Urinary bladder (tissue), 4 donors: ENCODE data around the gene TFF1. TPM values are rescaled to one million over a fixed set of nuclear protein-coding genes. Genes with fewer than 3 reads are reported as not detected.

Source experiments
- DNase-seq: peaks from one replicate; pipeline ENCODE4 v3.0.0-alpha.2; 2015; ENCODE audit errors: extremely low spot score
- H3K27ac ChIP-seq: one replicate; pipeline ENCODE4 v1.5.1; 2013; ENCODE audit warnings: low read depth, mild to moderate bottlenecking, moderate library complexity
- H3K36me3 ChIP-seq: one replicate; pipeline ENCODE4 v1.6.1; 2013; ENCODE audit warnings: mild to moderate bottlenecking, moderate library complexity; ENCODE audit not compliant: insufficient read depth
- H3K4me1 ChIP-seq: one replicate; pipeline ENCODE4 v1.6.1; 2013; ENCODE audit warnings: mild to moderate bottlenecking, moderate library complexity; ENCODE audit not compliant: insufficient read depth
- H3K4me3 ChIP-seq: one replicate; pipeline ENCODE4 v1.5.1; 2013; ENCODE audit warnings: low read depth, low read length
- WGBS: extraction: QIAGEN DNeasy Blood & Tissue Kit; methylation state at CpG from one replicate; pipeline ENCODE4 v1.1.7; 2013; 5-methylcytosine and 5-hydroxymethylcytosine counted together
- polyA plus RNA-seq: library from polyadenylated mRNA; stranded (reverse); fragments of 200-250 nt; gene quantifications from one replicate; pipeline ENCODE4 v1.2.3, GENCODE V29; 2013
- total RNA-seq: library from RNA; depleted of rRNA; stranded (reverse); fragments of >200 nt; gene quantifications from one replicate; pipeline ENCODE4 v1.2.3, GENCODE V29; 2014
- donor health status: healthy with polysubstance abuse.
- donor health status: healthy.

The TFF1 gene
- total and polyA plus RNA-seq, 2 donors = not detected

DNA sequence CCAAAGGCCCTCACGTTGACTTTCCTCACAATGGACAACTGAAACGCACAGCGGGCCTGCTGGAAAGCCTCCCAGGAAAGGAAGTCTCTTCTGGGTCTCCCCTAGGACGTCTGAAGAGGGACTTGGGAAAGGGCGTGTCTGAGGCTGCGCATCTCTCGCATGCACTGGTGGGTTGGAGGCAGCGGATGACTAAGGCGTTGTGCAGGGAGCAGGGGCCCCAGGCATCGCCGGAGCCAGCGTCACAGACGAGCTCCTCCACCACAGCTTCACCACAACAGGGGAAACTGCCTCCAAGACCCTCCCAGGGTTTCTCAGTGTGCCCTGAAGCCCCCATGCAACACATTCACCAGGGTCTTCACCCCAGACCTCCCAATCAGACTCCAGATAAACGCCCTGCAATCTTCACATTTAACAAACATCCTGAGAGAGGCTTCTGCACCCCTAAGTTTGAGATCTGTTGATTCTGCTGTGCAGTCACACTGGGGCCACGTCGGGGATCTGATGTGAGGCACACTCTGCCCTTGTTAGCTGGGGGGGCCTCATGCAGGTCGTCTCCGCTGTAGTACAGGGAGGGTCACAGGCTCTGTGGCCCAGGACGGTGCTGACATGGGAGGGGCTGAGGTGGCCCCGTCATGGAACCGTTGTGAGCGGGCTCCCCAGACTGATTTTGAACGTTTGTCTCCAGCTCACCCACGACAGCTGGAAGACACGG lies 7.0 kb upstream of the TFF1 start:
- H3K27ac ChIP-seq = no peak overlapping the region
- WGBS = 74% methylated on average over 25 of the region's 25 CpGs
- no peaks in the 10 kb centered on the region for H3K4me1 ChIP-seq
- no peak for DNase-seq
- H3K4me3 ChIP-seq = no peak overlapping the region
- H3K36me3 ChIP-seq = no peaks in the 10 kb centered on the region

DNA sequence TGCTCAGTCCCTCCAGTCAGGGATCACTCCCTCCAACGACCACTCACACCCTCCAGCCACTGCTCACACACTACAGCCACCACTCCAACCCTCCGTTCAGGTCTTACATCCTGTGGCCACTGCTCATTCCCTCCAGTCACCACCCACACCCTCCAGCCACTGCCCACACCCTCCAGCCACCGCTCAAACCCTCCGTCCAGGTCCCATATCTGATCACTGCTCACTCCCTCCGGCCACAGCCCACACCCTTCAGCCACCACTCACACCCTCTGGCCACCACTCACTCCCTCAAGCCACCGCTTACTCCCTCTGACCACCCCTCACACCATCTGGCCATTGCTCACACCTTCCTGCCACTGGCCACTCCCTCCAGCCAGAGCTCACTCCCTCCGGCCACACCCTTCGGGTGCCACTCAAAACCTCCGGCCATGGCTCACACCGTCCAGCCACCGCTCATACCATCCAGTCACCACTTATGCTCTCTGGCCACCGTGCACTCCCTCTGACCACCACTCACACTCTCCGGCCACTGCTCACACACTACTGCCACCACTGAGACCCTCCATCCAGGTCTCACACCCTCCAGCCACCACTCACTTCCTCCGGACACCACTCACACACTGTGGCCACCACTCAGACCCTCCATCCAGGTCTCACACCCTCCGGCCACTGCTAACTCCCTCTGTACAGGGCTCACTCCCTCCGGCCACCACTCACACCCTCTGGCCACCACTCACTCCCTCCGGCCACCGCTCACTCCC lies 4.7 kb upstream of the TFF1 start:
- no peak for DNase-seq
- 81% methylated on average over 18 of the region's 18 CpGs for whole genome bisulfite sequencing
- no peak overlapping the region for H3K4me3 ChIP-seq

DNA sequence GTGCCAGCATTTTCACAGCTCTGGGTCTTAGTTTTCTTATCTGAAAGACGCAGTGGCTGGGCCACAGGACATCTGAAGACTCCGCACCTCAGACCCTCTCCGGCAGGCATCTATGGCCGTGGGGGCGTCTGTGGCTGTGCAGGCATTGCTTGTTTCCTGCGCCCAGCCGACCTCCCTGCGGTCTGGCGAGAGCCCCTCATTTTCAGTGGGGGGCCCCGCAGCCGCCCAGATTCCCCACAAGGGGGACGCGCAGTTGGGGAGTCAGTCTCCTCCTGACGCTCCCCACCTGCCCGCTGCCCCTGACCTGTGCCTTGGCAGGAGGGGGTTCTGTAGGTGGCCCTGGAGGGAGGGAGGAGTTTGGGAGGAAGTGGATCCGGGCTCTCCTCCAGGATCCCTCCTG lies 3.5 kb upstream of the TFF1 start:
- no peak overlapping the region for H3K27ac ChIP-seq
- 70% methylated on average over 16 of the region's 16 CpGs for WGBS

More for the DNA sequence above, 4.7 kb upstream of the TFF1 start:
- H3K36me3 ChIP-seq = no peaks in the 10 kb centered on the region
- H3K27ac ChIP-seq = no peak overlapping the region
- no peaks in the 10 kb centered on the region for H3K4me1 ChIP-seq

DNA sequence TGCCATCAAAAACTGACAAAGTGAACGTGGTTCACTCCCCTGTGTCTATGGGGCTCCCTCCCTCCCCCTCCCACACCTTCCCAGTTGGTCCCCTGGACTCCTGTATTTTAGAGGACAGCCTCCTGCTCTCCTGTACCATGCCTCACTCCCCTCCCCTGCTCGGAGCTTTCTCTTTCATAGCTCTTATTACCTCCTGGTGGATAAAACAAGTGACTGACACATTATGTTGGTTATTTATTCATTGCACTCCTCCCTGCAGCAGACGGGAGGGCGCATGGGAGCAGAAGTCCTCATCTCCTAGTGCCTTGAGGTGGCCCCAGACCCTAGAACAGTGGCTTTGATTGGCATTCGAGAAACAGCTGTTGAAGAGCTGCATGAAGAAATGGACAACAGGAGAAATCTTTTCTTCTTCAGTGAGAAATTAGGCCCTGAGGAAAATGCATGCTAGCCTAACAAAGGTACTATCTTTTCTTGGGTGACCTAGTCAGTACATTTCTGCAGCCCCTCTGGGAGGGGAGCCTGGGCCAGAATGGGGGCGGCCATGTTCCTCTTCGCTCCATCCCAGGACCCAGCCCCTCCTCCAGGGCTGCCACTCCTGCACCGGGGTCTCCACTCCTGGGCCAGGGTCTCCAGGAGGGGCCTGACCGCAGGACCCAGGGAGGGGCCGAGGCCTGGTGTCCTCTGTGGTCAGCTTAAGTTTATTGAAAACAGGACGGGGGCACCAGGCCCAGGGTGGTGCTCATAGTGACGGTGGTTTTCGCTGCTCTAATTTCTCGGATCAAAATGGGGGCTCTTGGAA lies 1.2 kb upstream of the TFF1 start:
- 82% methylated on average over 14 of the region's 14 CpGs for WGBS
- H3K4me3 ChIP-seq = no peak overlapping the region
- no peak overlapping the region for H3K27ac ChIP-seq
- no peaks in the 10 kb centered on the region for H3K4me1 ChIP-seq
- DNase-seq = no peak
- H3K36me3 ChIP-seq = no peaks in the 10 kb centered on the region

More for the DNA sequence above, 3.5 kb upstream of the TFF1 start:
- Histone ChIP-seq H3K4me3 (no peak overlapping the region), H3K36me3 (no peaks in the 10 kb centered on the region), H3K4me1 (no peaks in the 10 kb centered on the region)
- DNase-seq = no peak

DNA sequence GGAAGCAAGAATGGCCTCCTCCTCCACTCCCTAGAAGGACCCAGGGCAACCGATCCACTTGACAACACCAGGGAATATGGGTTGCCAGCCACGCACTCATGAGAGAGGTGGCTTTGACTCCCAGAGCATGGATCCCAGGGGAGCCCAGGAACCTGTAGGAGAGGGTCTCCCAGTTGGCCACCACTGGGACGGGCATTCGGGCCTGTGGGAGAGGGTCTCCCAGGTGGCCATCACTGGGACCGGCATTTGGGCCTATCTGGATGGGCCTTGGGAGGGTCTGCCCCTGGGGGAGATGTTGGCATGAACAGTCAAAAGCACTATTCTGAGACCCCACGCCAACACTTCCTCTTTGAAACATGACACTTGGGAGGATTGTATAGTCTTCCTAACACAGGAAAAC lies 565 bp downstream of the TFF1 start:
- 66% methylated on average over 6 of the region's 6 CpGs for WGBS
- Histone ChIP-seq H3K4me3 (no peak overlapping the region), H3K27ac (no peak overlapping the region), H3K4me1 (no peaks in the 10 kb centered on the region), H3K36me3 (no peaks in the 10 kb centered on the region)
- DNase-seq = no peak

DNA sequence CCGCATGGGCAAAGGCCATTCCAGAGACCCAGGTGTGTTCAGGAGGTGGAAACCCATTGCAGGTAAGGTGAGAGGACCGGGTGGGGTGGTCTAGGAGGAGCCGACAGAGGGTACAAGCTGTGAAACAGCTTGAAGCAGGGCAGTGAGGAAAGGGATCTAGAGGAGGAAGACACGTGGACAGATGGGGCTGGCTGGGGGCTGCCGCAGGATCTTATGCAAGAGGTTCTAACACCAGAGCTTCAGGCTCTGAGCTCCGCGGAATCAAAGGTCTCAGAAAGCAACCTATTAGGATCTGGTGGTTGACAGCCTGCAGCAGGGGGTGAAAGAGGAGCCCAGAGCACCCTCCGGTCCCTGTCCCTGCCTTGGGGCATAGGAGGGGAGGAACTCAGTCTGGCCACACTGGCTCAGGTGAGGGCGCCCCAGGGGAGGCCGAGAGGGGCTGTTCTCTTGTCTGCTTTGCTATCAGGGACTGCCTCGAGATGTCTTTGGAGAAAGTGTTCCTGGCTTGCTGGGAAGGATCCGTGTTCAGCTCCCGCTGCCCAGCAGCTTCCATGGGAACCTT lies 1.9 kb downstream of the TFF1 start:
- DNase-seq = no peak
- Histone ChIP-seq H3K4me3 (no peak overlapping the region), H3K36me3 (no peaks in the 10 kb centered on the region), H3K27ac (no peak overlapping the region), H3K4me1 (no peaks in the 10 kb centered on the region)
- WGBS = 76% methylated on average over 13 of the region's 13 CpGs

DNA sequence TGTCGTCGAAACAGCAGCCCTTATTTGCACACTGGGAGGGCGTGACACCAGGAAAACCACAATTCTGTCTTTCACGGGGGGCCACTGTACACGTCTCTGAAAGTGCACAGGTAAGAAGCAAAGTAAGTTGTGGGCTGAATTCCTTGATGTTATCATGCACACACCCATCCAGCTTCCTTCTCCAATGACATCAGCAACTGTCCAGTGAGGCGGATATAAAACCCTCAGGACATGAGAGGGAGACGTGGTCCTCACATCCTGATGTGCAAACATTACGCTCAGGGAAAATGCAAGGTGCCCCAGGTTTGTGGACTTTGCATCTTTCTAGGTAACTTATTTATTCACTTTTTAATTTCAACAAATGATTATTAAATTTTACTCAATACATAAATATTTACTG lies 3.0 kb downstream of the TFF1 start:
- H3K4me1 ChIP-seq = no peaks in the 10 kb centered on the region
- H3K27ac ChIP-seq = no peak overlapping the region
- 69% methylated on average over 8 of the region's 8 CpGs for WGBS
- DNase-seq = no peak
- H3K4me3 ChIP-seq = no peak overlapping the region
- H3K36me3 ChIP-seq = no peaks in the 10 kb centered on the region

DNA sequence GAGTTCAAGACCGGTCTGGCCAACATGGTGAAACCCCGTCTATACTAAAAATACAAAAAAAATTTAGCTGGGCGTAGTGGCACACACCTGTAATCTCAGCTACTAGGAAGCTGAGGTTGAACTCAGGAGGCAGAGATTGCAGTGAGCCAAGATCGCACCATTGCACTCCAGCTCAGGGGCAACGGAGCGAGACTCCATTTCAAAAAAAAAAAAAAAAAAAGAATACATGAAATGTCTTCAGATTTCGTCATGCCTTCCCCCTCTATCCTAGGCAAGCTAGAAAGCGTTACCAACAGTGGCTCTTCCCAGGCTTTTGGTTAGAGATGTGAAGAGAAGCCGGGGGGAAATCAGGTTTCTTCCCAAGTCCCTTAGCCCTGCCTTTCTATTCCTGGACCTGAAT lies 3.6 kb downstream of the TFF1 start:
- no peak overlapping the region for H3K4me3 ChIP-seq
- DNase-seq = no peak
- WGBS = 72% methylated on average over 9 of the region's 9 CpGs
- H3K27ac ChIP-seq = no peak overlapping the region
- H3K36me3 ChIP-seq = no peaks in the 10 kb centered on the region
- H3K4me1 ChIP-seq = no peaks in the 10 kb centered on the region

DNA sequence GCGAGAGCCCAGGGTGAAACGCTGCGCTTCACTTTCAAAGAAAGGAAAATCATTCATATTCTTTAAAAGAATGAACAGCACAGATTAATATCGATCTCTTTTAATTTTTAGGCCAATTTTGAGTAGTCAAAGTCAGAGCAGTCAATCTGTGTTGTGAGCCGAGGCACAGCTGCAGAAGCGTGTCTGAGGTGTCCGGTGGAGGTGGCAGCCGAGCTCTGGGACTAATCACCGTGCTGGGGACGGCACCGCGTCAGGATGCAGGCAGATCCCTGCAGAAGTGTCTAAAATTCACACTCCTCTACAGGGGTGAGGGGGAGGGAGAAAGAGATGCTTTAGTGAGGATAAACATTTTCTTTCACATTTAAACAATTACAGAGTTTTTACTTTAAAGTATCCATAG lies 4.1 kb downstream of the TFF1 start:
- no peaks in the 10 kb centered on the region for H3K4me1 ChIP-seq
- H3K27ac ChIP-seq = no peak overlapping the region
- 67% methylated on average over 12 of the region's 12 CpGs for WGBS
- H3K4me3 ChIP-seq = no peak overlapping the region
- DNase-seq = no peak
- no peaks in the 10 kb centered on the region for H3K36me3 ChIP-seq

DNA sequence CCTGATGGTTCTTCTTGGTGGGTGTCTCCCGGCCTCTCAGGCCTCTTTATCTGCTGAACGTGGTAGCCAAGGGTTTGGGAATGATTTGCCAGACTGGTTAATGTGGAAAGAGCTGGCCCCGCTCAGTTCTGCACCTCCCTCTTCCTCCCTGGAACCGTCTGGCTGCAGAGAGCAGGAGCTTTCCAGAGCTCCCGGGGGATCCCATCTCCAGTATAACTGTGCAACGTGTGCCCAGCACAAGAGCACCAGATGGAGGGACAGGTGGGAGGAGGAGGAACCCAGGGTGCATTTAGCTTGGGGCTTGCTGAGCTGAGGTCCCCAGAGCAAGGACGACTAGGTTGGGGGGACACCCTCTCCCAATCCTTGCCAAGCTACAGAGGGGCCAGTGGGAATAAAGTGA lies 5.0 kb downstream of the TFF1 start:
- no peak overlapping the region for H3K27ac ChIP-seq
- no peaks in the 10 kb centered on the region for H3K4me1 ChIP-seq
- no peak overlapping the region for H3K4me3 ChIP-seq
- no peaks in the 10 kb centered on the region for H3K36me3 ChIP-seq
- no peak for DNase-seq
- WGBS = 38% methylated on average over 7 of the region's 7 CpGs

DNA sequence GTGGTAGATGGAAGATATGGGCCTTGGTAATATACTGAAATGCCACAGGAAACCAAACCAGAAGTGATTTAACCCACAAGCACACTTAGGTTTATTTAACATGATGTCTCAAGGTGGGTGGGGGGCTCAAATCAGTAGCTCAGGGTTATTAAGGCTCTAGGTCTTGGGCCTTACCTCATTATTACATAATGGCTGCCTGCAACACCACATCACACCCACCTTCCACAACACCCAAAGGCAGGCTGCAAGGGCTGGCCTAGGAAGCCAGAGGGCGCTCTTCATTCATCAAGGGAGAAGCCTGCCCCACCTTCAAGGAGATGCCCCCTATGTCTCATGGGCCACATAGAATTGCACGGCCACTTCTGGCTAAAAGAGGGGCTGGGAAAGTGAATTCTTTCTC lies 6.0 kb downstream of the TFF1 start:
- H3K4me3 ChIP-seq = no peak overlapping the region
- DNase-seq = no peak
- no peaks in the 10 kb centered on the region for H3K4me1 ChIP-seq
- no peaks in the 10 kb centered on the region for H3K36me3 ChIP-seq
- H3K27ac ChIP-seq = no peak overlapping the region
- WGBS = 73% methylated on average over 2 of the region's 2 CpGs

DNA sequence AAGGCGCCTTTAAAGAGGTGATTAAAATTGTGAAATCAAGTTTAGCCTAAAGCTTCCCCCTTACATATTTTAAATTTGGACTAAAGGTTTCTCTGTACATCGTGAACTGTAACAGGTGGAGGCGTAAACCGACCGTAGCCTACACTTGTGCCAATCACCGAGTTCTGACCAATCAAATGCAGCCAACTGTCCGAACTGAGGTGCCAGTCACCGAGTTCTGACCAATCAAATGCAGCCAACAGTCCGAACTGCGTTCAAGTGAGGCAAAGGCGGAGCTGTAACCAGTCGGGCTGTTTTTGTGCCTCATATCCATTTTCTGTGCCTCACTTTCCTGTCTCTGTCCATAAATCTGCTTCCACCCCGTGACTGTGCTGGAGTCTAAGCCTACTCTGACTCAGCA lies 7.4 kb downstream of the TFF1 start:
- H3K4me1 ChIP-seq = no peaks in the 10 kb centered on the region
- no peak overlapping the region for H3K4me3 ChIP-seq
- no peak for DNase-seq
- WGBS = 85% methylated on average over 13 of the region's 13 CpGs
- no peaks in the 10 kb centered on the region for H3K36me3 ChIP-seq
- no peak overlapping the region for H3K27ac ChIP-seq

DNA sequence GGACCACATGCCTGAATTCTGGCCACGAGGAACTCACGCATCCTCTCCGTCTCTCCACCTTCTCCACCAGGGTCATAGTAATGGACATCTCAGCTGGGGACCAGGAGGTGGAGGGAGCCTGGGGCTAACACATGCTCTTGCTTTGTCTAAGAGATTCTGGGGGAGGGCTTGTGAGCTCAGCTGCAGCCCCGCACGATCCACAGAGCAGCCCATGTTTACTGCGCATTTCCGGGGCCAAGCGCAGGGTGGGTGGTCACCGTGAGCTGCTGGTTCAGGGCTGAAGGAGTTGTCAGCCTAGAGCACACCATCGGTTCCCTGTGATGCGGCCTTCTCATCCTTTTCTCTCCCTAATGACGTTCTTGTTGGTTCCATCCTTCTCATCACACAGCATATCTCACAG lies 8.1 kb downstream of the TFF1 start:
- H3K4me3 ChIP-seq = no peak overlapping the region
- 91% methylated on average over 12 of the region's 12 CpGs for WGBS
- DNase-seq = no peak
- H3K4me1 ChIP-seq = no peaks in the 10 kb centered on the region
- H3K27ac ChIP-seq = no peak overlapping the region
- no peaks in the 10 kb centered on the region for H3K36me3 ChIP-seq
